Non-pigmented ciliary epithelial cell (primary cell): ENCODE data around the gene NOS1.
A peak's percentile ranks its signal among the peaks of the same experiment; 100 is the strongest.
"Not testable (repeated sequence)": the region's sequence is repeated elsewhere in the genome, so short reads cannot be mapped to it uniquely, and the experiment has no call there.

Experiments
- DNase-seq: peaks from one replicate; pipeline ENCODE4 v3.0.0-alpha.2; 2010; ENCODE audit warnings: low read depth

NOS1 gene

DNA sequence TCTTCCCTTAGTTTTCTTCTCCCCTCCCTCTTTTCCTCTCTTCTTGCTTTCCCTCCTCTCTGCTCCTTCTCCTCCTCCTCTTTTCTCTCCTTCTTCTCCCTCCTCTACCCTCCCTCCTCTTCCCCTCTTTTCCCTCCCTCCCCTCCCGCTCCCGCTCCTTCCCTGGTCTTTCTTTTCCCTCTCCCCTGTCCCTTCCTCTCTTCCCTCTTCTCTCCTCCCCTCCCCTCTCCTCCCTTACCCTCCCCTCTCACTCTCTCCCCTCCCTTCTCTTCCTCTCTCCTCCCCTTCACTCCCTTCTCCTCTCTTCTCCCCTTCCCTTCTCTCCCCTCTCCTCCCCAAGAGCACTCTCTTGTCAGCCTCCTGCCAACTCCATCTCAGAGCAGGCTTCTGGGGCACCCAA lies 153.8 kb downstream of the NOS1 start:
- DNase-seq, result no peak

DNA sequence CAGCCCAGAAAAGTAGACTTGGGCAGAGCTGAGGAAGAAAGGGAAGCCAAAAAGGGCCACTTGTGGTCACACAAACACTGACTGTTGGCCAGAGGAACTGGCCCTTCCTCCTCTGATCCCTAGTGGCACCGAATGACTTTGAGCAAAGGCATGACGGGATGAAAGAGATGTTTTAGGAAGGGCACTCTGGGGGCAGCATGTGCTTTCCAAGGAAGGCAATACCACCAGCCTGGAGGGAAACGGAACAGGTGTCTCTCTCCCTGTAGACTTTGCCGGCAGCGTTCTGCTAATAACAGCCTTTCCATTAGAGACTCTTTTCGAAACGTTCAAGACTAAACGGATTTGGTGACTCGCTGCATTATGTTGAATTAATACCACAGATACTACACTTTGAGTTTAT lies 158.9 kb downstream of the NOS1 start:
- no peak for DNase-seq

- DNase-seq, result no peak
Observed at GRCh38 chr12:117202033-117202432, 159.4 kb downstream of the NOS1 start.

GRCh38 chr12:117199956-117200744 lies 161.3 kb downstream of the NOS1 start:
- not testable (repeated sequence) for DNase-seq

GRCh38 chr12:117196334-117196733 lies 165.1 kb downstream of the NOS1 start:
- DNase-seq, result not testable (repeated sequence)

- DNase-seq, result not testable (repeated sequence)
Observed at GRCh38 chr12:117195027-117195426, 166.4 kb downstream of the NOS1 start.

DNA sequence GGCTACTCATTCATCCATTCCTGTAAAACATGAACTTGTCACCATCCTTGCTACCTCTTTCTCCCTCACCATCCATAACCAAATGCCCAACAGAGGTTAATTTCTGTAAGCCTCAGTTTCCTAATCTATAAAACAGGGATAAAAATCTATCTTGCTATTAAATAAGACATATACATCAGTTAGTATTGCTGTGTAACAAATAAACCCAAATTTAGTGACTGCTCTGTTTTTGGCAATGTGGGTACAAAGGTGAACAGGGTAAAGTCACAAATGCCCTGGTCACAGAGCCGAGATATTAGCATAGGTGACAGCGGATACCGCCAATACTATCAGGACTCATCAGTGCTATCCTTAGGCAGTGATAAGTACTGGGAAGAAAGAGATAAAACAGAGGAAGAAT lies 167.5 kb downstream of the NOS1 start:
- DNase-seq, result no peak

DNA sequence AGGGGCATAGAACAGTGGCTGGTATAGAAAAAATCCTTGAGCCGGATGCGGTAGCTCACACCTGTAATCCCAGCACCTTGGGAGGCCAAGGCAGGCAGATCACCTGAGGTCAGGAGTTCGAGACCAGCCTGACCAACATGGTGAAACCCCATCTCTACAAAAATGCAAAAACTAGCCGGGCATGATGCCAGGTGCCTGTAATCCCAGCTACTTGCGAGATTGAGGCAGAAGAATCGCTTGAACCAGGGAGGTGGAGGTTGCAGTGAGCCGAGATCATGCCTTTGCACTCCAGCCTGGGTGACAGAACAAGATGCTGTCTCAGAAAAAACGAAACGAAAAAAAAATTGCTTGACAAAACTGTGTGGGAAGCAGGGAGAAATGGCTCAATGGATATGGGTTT lies 168.8 kb downstream of the NOS1 start:
- not testable (repeated sequence) for DNase-seq

GRCh38 chr12:117192057-117192456 lies 169.4 kb downstream of the NOS1 start:
- DNase-seq, result no peak

- peak; percentile 10 for DNase-seq
Observed at GRCh38 chr12:117190210-117190781, 171.1 kb downstream of the NOS1 start, which contains the start of gene FBXO21. FBXO21 (minus strand) TSS chr12:117190470; CDS start chr12:117190456, 14 bp downstream.

DNA sequence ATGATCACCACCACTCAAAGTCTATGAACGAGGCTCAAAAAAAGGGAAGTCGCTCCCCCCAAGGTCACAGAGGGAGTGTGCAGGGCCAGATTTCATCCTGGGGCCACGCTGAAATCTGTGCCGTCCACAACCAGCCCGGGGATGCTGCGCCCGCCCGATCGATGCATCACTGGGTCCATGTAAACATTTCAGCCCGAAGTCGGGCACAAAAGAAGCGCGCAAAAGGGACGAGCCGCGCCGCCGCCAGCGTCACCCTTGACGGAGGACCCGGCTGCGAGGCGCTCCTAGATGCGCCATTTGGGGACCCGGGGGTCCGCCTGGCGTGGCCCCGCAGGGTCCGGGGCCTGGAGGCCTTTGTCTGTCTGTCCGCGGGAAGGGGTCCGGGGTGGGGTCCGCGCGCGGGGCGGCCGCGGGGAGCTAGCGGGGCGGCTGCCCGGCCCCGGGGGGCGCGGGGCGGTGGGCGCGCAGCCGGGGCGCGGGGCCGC lies 171.7 kb downstream of the NOS1 start:
- DNase-seq, result no peak

DNA sequence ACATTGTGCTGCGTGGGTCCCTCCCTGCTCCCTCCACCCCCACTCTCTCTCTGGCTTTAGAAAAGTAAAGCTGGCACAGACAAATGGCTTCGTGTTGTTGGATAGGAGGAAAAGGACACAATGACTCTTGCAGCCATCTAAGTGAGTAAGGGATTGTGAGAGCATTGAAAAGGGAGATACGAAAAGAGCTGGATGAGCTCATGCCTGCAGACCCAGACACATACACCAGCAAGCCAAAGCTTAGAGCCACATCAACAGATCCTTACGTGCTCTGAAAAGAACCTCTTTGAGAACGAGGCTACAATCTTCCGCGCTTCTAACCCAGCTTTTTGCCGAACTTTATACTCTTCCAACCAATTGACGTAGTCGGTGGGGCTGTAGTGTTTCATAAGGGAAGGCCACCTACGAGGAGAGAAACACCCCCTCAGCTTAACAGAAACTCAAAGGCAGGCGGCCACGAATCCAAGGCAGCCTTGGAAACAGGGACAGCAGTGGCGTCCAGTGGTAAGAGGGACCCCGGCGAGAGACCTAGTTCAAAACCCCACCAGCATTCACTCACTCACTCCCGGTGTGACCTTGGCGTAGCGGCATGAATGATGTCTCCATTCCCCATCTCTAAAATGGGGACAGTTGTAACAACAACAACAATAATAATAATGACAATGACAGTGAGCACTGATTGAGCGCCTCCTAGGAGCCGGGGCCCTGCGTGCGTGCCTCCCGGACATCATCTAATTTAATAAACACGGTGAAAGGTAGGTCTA lies 172.3 kb downstream of the NOS1 start:
- peak; percentile 15 for DNase-seq

DNA sequence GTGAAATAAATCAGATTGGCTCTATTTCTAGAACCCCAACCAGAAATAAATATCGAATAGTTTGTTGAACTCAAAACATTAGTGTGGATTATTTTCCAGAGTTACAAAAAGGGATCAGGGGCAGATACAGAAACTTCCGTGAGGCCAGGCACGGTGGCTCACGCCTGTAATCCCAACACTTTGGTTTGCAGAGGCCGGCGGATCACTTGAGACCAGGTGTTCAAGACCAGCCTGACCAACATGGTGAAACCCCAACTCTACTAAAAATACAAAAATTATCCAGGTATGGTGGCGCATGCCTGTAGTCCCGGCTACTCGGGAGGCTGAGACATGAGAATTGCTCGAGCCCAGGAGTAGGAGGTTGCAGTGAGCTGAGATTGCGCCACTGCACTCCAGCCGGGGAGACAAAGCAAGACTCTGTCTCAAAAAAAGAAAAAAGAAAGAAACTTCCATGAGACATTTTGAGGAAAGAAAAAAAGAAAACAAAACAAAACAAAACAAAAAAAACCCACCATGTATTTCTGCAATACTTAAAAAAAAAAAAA lies 173.2 kb downstream of the NOS1 start:
- no peak for DNase-seq

DNA sequence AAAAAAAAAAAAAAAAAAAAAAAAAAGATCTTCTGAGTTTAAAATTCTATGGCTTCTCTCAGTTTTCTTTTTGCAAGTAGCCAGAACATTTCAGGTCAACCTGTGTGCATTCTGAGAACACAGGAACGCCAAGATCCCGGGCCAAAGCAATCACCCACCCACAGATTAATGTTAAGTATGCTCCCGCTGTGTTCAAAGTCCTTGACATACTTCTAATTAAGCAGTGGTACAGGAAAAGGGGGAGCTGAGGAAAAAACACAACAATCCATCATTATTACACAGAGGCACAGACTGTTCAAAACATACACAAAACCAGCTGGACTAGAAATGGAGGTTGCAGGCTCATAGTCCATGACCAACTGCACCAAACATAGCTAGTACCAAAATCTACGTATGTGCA lies 174.0 kb downstream of the NOS1 start:
- DNase-seq, result no peak

GRCh38 chr12:117182866-117183265 lies 178.6 kb downstream of the NOS1 start:
- no peak for DNase-seq

DNA sequence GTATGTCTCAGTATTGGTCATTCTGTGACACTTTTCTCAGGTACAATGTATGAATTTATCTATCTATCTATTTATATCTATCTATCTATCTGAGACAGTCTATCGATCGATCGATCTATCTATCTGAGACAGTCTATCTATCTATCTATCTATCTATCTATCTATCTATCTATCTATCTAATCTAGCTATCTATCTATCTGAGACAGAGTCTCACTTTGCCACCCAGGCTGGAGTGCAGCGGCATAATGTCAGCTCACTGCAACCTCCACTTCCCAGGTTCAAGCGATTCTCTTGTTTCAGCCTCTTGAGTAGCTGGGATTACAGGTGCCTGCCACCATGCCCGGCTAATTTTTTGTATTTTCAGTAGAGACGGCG lies 180.0 kb downstream of the NOS1 start:
- DNase-seq, result not testable (repeated sequence)

GRCh38 chr12:117180758-117181467 lies 180.5 kb downstream of the NOS1 start:
- no peak for DNase-seq

- no peak for DNase-seq
Observed at GRCh38 chr12:117178745-117179144, 182.7 kb downstream of the NOS1 start.

GRCh38 chr12:117178301-117178700 lies 183.1 kb downstream of the NOS1 start:
- DNase-seq, result no peak

DNA sequence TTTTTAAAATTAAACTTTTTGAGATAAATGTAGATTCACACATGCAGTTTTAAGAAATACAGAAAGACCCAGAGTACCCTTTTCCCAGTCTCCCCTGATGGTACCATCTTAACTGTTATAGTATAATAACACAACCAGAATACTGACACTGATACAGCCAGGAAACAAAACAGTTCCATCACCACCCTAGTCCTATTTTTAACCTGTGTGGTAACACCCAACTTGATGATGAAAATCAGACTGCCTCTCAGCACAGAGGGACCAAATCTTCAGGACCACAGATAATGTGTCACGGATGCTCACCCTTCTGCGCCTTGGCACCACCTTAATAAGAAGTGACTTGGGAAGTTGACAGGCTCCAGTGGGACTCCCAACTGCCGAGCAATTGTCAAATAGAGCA lies 189.3 kb downstream of the NOS1 start:
- no peak for DNase-seq

GRCh38 chr12:117171499-117172162 lies 189.8 kb downstream of the NOS1 start:
- DNase-seq, result no peak
